GM23338 (cell line): ENCODE measurements around the gene SRPK2. TPM values are rescaled to one million over a fixed set of nuclear protein-coding genes. Genes with fewer than 3 reads are reported as not detected.

Experiments used
- ATAC-seq: fragments of 200-7000 bp; cut with Tn5 transposase; 3 replicates; pipeline ENCODE4 v1.9.1; 2020
- DNase-seq: peaks from one replicate; pipeline ENCODE4 v3.0.0-alpha.2; 2015; ENCODE audit warnings: low spot score
- H2AFZ ChIP-seq: fragments of 200-600 bp; sonication (generic); 2 replicates; pipeline ENCODE4 v1.8.0; 2016; ENCODE audit warnings: antibody characterized with exemption, mild to moderate bottlenecking, moderate library complexity
- H3F3A ChIP-seq: fragments of 200-600 bp; sonication (generic); replicated peaks from 2 replicates; pipeline ENCODE4 v1.8.0; 2017; ENCODE audit warnings: antibody characterized with exemption, mixed run types, low read depth
- H3K27ac ChIP-seq: fragments of 200-600 bp; sonication (generic); 2 replicates; pipeline ENCODE4 v1.6.1; 2016; ENCODE audit warnings: low read depth
- H3K27me3 ChIP-seq: fragments of 200-600 bp; sonication (generic); 2 replicates; pipeline ENCODE4 v1.8.0; 2016; ENCODE audit warnings: mild to moderate bottlenecking, mixed run types, moderate library complexity; ENCODE audit not compliant: insufficient read depth
- H3K36me3 ChIP-seq: fragments of 200-600 bp; sonication (generic); 2 replicates; pipeline ENCODE4 v1.8.0; 2016; ENCODE audit warnings: mild to moderate bottlenecking; ENCODE audit not compliant: insufficient read depth
- H3K4me1 ChIP-seq: fragments of 200-600 bp; sonication (generic); 2 replicates; pipeline ENCODE4 v1.8.0; 2016; ENCODE audit warnings: mild to moderate bottlenecking, moderate library complexity; ENCODE audit not compliant: insufficient read depth
- H3K4me2 ChIP-seq: fragments of 200-600 bp; sonication (generic); 2 replicates; pipeline ENCODE4 v1.7.1; 2017; ENCODE audit warnings: mixed run types
- H3K4me3 ChIP-seq: fragments of 200-600 bp; sonication (generic); 2 replicates; pipeline ENCODE4 v1.6.1; 2016; ENCODE audit warnings: mixed run types
- H3K79me2 ChIP-seq: fragments of 200-600 bp; sonication (generic); replicated peaks from 2 replicates; pipeline ENCODE4 v1.8.0; 2017; ENCODE audit warnings: mild to moderate bottlenecking; ENCODE audit not compliant: insufficient read depth
- H3K9me2 ChIP-seq: fragments of 200-600 bp; sonication (generic); 2 replicates; pipeline ENCODE4 v1.8.0; 2017; ENCODE audit not compliant: insufficient read depth
- H4K20me1 ChIP-seq: fragments of 200-600 bp; sonication (generic); replicated peaks from 2 replicates; pipeline ENCODE4 v1.8.0; 2017; ENCODE audit warnings: mild to moderate bottlenecking; ENCODE audit not compliant: insufficient read depth
- H3K27ac Mint-ChIP-seq: 2 replicates; pipeline ENCODE4 v1.8.0; 2020; ENCODE audit warnings: inconsistent platforms, mild to moderate bottlenecking, moderate library complexity, mixed read lengths
- H3K27me3 Mint-ChIP-seq: 3 replicates; pipeline ENCODE4 v1.8.0; 2022; ENCODE audit warnings: low read depth, mild to moderate bottlenecking, moderate library complexity, mixed read lengths, inconsistent platforms; ENCODE audit not compliant: insufficient read depth, poor library complexity
- H3K36me3 Mint-ChIP-seq: 3 replicates; pipeline ENCODE4 v1.8.0; 2021; ENCODE audit warnings: low read depth, mild to moderate bottlenecking, inconsistent platforms, moderate library complexity, mixed read lengths
- H3K4me1 Mint-ChIP-seq: 3 replicates; pipeline ENCODE4 v1.8.0; 2020; ENCODE audit warnings: mild to moderate bottlenecking, inconsistent platforms, mixed read lengths
- H3K4me3 Mint-ChIP-seq: 3 replicates; pipeline ENCODE4 v1.8.0; 2021; ENCODE audit warnings: moderate library complexity, mild to moderate bottlenecking, inconsistent platforms, mixed read lengths
- H3K9me3 Mint-ChIP-seq: 3 replicates; pipeline ENCODE4 v1.8.0; 2020; ENCODE audit warnings: moderate library complexity, mild to moderate bottlenecking, inconsistent platforms, mixed read lengths
- EZH2 ChIP-seq: fragments of 200-600 bp; sonication (generic); IDR thresholded peaks from one replicate; pipeline ENCODE4 v1.8.0; 2017; ENCODE audit warnings: antibody characterized with exemption, mild to moderate bottlenecking, low read depth; ENCODE audit not compliant: unreplicated experiment
- EZH2phosphoT487 ChIP-seq: fragments of 200-600 bp; sonication (generic); IDR thresholded peaks from one replicate; pipeline ENCODE4 v1.8.1; 2018; ENCODE audit warnings: antibody characterized with exemption; ENCODE audit not compliant: unreplicated experiment
- JUNB ChIP-seq: IDR thresholded peaks from one replicate; pipeline ENCODE4 v1.6.1; 2016; ENCODE audit warnings: antibody characterized with exemption; ENCODE audit not compliant: unreplicated experiment
- NANOG ChIP-seq: IDR thresholded peaks from 2 replicates; pipeline ENCODE4 v1.6.1; 2016; ENCODE audit warnings: antibody characterized with exemption, borderline replicate concordance
- STAT1 ChIP-seq: IDR thresholded peaks from one replicate; pipeline ENCODE4 v1.6.1; 2016; ENCODE audit warnings: antibody characterized with exemption; ENCODE audit not compliant: unreplicated experiment
- ZNF114 ChIP-seq: fragments of 250-450 bp; sonication (Bioruptor Pico); IDR thresholded peaks from 2 replicates; pipeline ENCODE4 v1.5.0; 2020; ENCODE audit warnings: mild to moderate bottlenecking, moderate library complexity
- ZNF331 ChIP-seq: fragments of 250-450 bp; sonication (Bioruptor Pico); IDR thresholded peaks from 2 replicates; pipeline ENCODE4 v1.5.0; 2020; ENCODE audit warnings: low read depth, mild to moderate bottlenecking, moderate library complexity
- polyA plus RNA-seq: library from polyadenylated mRNA; unstranded; fragments of >200 nt; fragmentation: Nextera tagmentation; extraction: Ambion mirVana; gene quantifications from 2 replicates; pipeline ENCODE4 v1.2.1, GENCODE V29; 2016
- total RNA-seq: library from RNA; depleted of rRNA; stranded (reverse); fragments of >200 nt; shearing (Covaris generic); gene quantifications from 2 replicates; pipeline ENCODE4 v1.2.3, GENCODE V29; 2014
- TF ChIP-seq, protein P1 (sequence below), 2 experiments: fragments of 200-600 bp in 1 of 2; sonication (generic) in 1 of 2; conservative IDR thresholded peaks; 2 replicates each; pipeline versions ENCODE4 v1.5.1 to v1.6.1; 2016 to 2017; ENCODE audit warnings: antibody characterized with exemption in 2 of 2, low read depth in 2 of 2, mild to moderate bottlenecking in 2 of 2, moderate library complexity in 1 of 2
- TF ChIP-seq, protein P2 (sequence below): fragments of 250-450 bp; sonication (Bioruptor Pico); IDR thresholded peaks from 2 replicates; pipeline ENCODE4 v1.5.0; 2020; ENCODE audit warnings: mild to moderate bottlenecking, moderate library complexity
- TF ChIP-seq, protein P3 (sequence below): IDR thresholded peaks from one replicate; pipeline ENCODE4 v1.6.1; 2018; ENCODE audit warnings: antibody characterized with exemption; ENCODE audit not compliant: unreplicated experiment
- TF ChIP-seq, protein P4 (sequence below): IDR thresholded peaks from 2 replicates; pipeline ENCODE4 v1.6.1; 2016; ENCODE audit warnings: antibody characterized with exemption

SRPK2 gene
- total and polyA plus RNA-seq, 2 experiments from 2014 or later = 66.3 to 91.5 TPM

DNA sequence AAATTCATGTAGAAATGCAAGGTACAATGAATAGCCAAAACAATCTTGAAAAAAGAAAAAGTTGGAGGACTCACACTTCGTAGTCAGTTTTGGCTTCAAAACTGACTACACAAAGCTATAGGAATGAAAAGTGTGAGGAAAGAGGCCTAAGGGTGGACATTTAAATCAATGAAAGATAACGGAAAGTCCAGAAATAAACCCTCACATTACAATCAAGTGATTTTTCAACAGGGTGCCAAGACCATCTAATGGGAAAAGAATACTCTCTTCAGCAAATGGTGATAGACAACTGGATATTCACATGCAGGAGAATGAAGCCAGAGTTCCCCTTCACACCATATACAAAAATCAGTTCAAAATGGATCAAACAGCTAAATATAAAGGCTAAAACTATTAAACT, 106.8 kb downstream of the SRPK2 start (continued):
- TF ChIP-seq, protein P1, sequence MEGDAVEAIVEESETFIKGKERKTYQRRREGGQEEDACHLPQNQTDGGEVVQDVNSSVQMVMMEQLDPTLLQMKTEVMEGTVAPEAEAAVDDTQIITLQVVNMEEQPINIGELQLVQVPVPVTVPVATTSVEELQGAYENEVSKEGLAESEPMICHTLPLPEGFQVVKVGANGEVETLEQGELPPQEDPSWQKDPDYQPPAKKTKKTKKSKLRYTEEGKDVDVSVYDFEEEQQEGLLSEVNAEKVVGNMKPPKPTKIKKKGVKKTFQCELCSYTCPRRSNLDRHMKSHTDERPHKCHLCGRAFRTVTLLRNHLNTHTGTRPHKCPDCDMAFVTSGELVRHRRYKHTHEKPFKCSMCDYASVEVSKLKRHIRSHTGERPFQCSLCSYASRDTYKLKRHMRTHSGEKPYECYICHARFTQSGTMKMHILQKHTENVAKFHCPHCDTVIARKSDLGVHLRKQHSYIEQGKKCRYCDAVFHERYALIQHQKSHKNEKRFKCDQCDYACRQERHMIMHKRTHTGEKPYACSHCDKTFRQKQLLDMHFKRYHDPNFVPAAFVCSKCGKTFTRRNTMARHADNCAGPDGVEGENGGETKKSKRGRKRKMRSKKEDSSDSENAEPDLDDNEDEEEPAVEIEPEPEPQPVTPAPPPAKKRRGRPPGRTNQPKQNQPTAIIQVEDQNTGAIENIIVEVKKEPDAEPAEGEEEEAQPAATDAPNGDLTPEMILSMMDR (conservative IDR thresholded peaks at IDR 0.05; ENCODE audit: low read depth in 2 of 2) = no peak

DNA sequence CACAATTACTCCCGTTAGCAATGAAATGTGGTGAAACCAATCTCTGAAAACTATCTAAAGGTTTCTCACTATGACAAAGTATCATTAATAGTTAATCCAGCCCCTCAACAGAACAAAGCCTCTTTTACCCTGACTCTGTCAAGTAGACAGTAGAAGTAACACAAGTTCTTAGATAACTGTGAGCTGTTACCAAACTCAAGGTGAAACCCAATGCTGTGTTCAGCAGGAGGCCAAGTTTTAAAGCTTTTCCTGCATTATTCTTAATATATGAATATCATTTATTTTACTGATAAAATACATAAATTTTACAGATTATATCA, 109.1 kb downstream of the SRPK2 start:
- ATAC-seq = no peak
- peaks cover 92% of the 10 kb centered on the region for H3K79me2 ChIP-seq
- H3K27ac Mint-ChIP-seq = no peak overlapping the region

More for the DNA sequence above, 109.1 kb downstream of the SRPK2 start:
- Mint-ChIP-seq H3K4me1 (peaks cover 20% of the 10 kb centered on the region), H3K9me3 (no peaks in the 10 kb centered on the region), H3K36me3 (no peaks in the 10 kb centered on the region), H3K27me3 (peaks cover 6% of the 10 kb centered on the region), H3K4me3 (no peak overlapping the region)
- no peaks in the 10 kb centered on the region for H3K36me3 ChIP-seq
- no peak for DNase-seq
- no peaks in the 10 kb centered on the region for H3K9me2 ChIP-seq
- H3K27me3 ChIP-seq = no peaks in the 10 kb centered on the region
- peaks cover 21% of the 10 kb centered on the region for H3K4me1 ChIP-seq
- 0 out of 2 replicates have a peak overlapping the region, but pooled peaks have one; percentile 18 for H3K4me2 ChIP-seq
- no peak overlapping the region for H3K4me3 ChIP-seq
- peaks cover 15% of the 10 kb centered on the region for H4K20me1 ChIP-seq
- TF ChIP-seq ZNF114 (CRISPR knock-in tag) = no peak
- TF ChIP-seq, protein P2, sequence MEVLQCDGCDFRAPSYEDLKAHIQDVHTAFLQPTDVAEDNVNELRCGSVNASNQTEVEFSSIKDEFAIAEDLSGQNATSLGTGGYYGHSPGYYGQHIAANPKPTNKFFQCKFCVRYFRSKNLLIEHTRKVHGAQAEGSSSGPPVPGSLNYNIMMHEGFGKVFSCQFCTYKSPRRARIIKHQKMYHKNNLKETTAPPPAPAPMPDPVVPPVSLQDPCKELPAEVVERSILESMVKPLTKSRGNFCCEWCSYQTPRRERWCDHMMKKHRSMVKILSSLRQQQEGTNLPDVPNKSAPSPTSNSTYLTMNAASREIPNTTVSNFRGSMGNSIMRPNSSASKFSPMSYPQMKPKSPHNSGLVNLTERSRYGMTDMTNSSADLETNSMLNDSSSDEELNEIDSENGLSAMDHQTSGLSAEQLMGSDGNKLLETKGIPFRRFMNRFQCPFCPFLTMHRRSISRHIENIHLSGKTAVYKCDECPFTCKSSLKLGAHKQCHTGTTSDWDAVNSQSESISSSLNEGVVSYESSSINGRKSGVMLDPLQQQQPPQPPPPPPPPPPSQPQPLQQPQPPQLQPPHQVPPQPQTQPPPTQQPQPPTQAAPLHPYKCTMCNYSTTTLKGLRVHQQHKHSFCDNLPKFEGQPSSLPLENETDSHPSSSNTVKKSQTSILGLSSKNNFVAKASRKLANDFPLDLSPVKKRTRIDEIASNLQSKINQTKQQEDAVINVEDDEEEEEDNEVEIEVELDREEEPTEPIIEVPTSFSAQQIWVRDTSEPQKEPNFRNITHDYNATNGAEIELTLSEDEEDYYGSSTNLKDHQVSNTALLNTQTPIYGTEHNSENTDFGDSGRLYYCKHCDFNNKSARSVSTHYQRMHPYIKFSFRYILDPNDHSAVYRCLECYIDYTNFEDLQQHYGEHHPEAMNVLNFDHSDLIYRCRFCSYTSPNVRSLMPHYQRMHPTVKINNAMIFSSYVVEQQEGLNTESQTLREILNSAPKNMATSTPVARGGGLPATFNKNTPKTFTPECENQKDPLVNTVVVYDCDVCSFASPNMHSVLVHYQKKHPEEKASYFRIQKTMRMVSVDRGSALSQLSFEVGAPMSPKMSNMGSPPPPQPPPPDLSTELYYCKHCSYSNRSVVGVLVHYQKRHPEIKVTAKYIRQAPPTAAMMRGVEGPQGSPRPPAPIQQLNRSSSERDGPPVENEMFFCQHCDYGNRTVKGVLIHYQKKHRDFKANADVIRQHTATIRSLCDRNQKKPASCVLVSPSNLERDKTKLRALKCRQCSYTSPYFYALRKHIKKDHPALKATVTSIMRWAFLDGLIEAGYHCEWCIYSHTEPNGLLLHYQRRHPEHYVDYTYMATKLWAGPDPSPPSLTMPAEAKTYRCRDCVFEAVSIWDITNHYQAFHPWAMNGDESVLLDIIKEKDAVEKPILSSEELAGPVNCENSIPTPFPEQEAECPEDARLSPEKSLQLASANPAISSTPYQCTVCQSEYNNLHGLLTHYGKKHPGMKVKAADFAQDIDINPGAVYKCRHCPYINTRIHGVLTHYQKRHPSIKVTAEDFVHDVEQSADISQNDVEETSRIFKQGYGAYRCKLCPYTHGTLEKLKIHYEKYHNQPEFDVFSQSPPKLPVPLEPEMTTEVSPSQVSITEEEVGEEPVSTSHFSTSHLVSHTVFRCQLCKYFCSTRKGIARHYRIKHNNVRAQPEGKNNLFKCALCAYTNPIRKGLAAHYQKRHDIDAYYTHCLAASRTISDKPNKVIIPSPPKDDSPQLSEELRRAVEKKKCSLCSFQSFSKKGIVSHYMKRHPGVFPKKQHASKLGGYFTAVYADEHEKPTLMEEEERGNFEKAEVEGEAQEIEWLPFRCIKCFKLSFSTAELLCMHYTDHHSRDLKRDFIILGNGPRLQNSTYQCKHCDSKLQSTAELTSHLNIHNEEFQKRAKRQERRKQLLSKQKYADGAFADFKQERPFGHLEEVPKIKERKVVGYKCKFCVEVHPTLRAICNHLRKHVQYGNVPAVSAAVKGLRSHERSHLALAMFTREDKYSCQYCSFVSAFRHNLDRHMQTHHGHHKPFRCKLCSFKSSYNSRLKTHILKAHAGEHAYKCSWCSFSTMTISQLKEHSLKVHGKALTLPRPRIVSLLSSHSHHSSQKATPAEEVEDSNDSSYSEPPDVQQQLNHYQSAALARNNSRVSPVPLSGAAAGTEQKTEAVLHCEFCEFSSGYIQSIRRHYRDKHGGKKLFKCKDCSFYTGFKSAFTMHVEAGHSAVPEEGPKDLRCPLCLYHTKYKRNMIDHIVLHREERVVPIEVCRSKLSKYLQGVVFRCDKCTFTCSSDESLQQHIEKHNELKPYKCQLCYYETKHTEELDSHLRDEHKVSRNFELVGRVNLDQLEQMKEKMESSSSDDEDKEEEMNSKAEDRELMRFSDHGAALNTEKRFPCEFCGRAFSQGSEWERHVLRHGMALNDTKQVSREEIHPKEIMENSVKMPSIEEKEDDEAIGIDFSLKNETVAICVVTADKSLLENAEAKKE (CRISPR knock-in tag) = no peak
- TF ChIP-seq, protein P3, sequence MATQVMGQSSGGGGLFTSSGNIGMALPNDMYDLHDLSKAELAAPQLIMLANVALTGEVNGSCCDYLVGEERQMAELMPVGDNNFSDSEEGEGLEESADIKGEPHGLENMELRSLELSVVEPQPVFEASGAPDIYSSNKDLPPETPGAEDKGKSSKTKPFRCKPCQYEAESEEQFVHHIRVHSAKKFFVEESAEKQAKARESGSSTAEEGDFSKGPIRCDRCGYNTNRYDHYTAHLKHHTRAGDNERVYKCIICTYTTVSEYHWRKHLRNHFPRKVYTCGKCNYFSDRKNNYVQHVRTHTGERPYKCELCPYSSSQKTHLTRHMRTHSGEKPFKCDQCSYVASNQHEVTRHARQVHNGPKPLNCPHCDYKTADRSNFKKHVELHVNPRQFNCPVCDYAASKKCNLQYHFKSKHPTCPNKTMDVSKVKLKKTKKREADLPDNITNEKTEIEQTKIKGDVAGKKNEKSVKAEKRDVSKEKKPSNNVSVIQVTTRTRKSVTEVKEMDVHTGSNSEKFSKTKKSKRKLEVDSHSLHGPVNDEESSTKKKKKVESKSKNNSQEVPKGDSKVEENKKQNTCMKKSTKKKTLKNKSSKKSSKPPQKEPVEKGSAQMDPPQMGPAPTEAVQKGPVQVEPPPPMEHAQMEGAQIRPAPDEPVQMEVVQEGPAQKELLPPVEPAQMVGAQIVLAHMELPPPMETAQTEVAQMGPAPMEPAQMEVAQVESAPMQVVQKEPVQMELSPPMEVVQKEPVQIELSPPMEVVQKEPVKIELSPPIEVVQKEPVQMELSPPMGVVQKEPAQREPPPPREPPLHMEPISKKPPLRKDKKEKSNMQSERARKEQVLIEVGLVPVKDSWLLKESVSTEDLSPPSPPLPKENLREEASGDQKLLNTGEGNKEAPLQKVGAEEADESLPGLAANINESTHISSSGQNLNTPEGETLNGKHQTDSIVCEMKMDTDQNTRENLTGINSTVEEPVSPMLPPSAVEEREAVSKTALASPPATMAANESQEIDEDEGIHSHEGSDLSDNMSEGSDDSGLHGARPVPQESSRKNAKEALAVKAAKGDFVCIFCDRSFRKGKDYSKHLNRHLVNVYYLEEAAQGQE = no peak
- no peak for TF ChIP-seq ZNF331 (CRISPR knock-in tag)
- no peak for TF ChIP-seq STAT1
- TF ChIP-seq NANOG = no peak
- no peak for TF ChIP-seq EZH2
- TF ChIP-seq, protein P4, sequence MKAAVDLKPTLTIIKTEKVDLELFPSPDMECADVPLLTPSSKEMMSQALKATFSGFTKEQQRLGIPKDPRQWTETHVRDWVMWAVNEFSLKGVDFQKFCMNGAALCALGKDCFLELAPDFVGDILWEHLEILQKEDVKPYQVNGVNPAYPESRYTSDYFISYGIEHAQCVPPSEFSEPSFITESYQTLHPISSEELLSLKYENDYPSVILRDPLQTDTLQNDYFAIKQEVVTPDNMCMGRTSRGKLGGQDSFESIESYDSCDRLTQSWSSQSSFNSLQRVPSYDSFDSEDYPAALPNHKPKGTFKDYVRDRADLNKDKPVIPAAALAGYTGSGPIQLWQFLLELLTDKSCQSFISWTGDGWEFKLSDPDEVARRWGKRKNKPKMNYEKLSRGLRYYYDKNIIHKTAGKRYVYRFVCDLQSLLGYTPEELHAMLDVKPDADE = no peak
- TF ChIP-seq JUNB = no peak
- no peak for TF ChIP-seq EZH2phosphoT487
- H2AFZ ChIP-seq = no peak overlapping the region
- no peak overlapping the region for H3K27ac ChIP-seq
- no peaks in the 10 kb centered on the region for H3F3A ChIP-seq
